NCI-H1694 (cell line): ENCODE results near the gene WWOX.
A peak's percentile ranks its signal among the peaks of the same experiment; 100 is the strongest.
"Not testable (repeated sequence)": the region's sequence is repeated elsewhere in the genome, so short reads cannot be mapped to it uniquely, and the experiment has no call there.

Experiments used
- DNase-seq: peaks from one replicate; lab custom pipeline; 2025; lab: John Stamatoyannopoulos, UW

The WWOX gene

GRCh38 chr16:78501744-78502143 lies 402.3 kb downstream of the WWOX start:
- no peak for DNase-seq

- DNase-seq, result no peak
These were observed 403.4 kb downstream of the WWOX start for GRCh38 chr16:78502812-78503350.

GRCh38 chr16:78503602-78504001 lies 404.1 kb downstream of the WWOX start:
- peak; percentile 51 for DNase-seq

GRCh38 chr16:78504401-78504851 lies 405.0 kb downstream of the WWOX start:
- DNase-seq, result no peak

GRCh38 chr16:78505036-78505435 lies 405.6 kb downstream of the WWOX start:
- DNase-seq, result no peak

- no peak for DNase-seq
These were observed 406.3 kb downstream of the WWOX start for GRCh38 chr16:78505544-78506366.

GRCh38 chr16:78506367-78507193 lies 407.1 kb downstream of the WWOX start:
- DNase-seq, result no peak

GRCh38 chr16:78507576-78507975 lies 408.1 kb downstream of the WWOX start:
- no peak for DNase-seq

- no peak for DNase-seq
These were observed 410.5 kb downstream of the WWOX start for GRCh38 chr16:78509965-78510364.

GRCh38 chr16:78510496-78510895 lies 411.0 kb downstream of the WWOX start:
- no peak for DNase-seq

- DNase-seq, result no peak
These were observed 414.4 kb downstream of the WWOX start for GRCh38 chr16:78513838-78514237.

- DNase-seq, result not testable (repeated sequence)
These were observed 415.4 kb downstream of the WWOX start for GRCh38 chr16:78514888-78515287.

- DNase-seq, result no peak
These were observed 416.0 kb downstream of the WWOX start for GRCh38 chr16:78515421-78515820.

- no peak for DNase-seq
These were observed 416.7 kb downstream of the WWOX start for GRCh38 chr16:78516006-78516736.

GRCh38 chr16:78519896-78520295 lies 420.4 kb downstream of the WWOX start:
- no peak for DNase-seq

GRCh38 chr16:78520470-78520869 lies 421.0 kb downstream of the WWOX start:
- no peak for DNase-seq

- DNase-seq, result no peak
These were observed 422.9 kb downstream of the WWOX start for GRCh38 chr16:78522327-78522726.

- DNase-seq, result no peak
These were observed 423.9 kb downstream of the WWOX start for GRCh38 chr16:78523212-78523985.

GRCh38 chr16:78524066-78524595 lies 424.7 kb downstream of the WWOX start:
- DNase-seq, result no peak

- DNase-seq, result no peak
These were observed 428.8 kb downstream of the WWOX start for GRCh38 chr16:78528265-78528664.

- DNase-seq, result no peak
These were observed 430.4 kb downstream of the WWOX start for GRCh38 chr16:78529881-78530280.
